HG03108 (cell line): ENCODE results near the gene GPNMB.
"Not testable (repeated sequence)": the region's sequence is repeated elsewhere in the genome, so short reads cannot be mapped to it uniquely, and the experiment has no call there.

Experiments used
- ATAC-seq: cut with Tn5 transposase; IDR thresholded peaks from one replicate; pipeline ENCODE4 v1.9.1; 2021; ENCODE audit warnings: moderate library complexity; ENCODE audit not compliant: unreplicated experiment

Gene GPNMB

GRCh38 chr7:23298885-23299769 is 52.6 kb downstream of the GPNMB start, which contains the start of gene MALSU1:
Gene MALSU1 (plus strand): TSS chr7:23299339. CDS start chr7:23299353, 14 bp downstream.
- ATAC-seq = peak; percentile 99

- no peak for ATAC-seq
Observed at GRCh38 chr7:23299770-23300300, 53.3 kb downstream of the GPNMB start.

GRCh38 chr7:23306936-23307521 is 60.5 kb downstream of the GPNMB start:
- ATAC-seq = no peak

GRCh38 chr7:23308754-23309153 is 62.2 kb downstream of the GPNMB start:
- ATAC-seq = no peak

- ATAC-seq = not testable (repeated sequence)
Observed at GRCh38 chr7:23312141-23312540, 65.6 kb downstream of the GPNMB start.

GRCh38 chr7:23315366-23315765 is 68.8 kb downstream of the GPNMB start:
- no peak for ATAC-seq
